GM23338 (cell line): Measurements from ENCODE around the gene C12orf56. TPM values are rescaled to one million over a fixed set of nuclear protein-coding genes. Genes with fewer than 3 reads are reported as not detected.

Experiments
- ATAC-seq: fragments of 200-7000 bp; cut with Tn5 transposase; 3 replicates; pipeline ENCODE4 v1.9.1; 2020
- DNase-seq: peaks from one replicate; pipeline ENCODE4 v3.0.0-alpha.2; 2015; ENCODE audit warnings: low spot score
- H2AFZ ChIP-seq: fragments of 200-600 bp; sonication (generic); 2 replicates; pipeline ENCODE4 v1.8.0; 2016; ENCODE audit warnings: antibody characterized with exemption, mild to moderate bottlenecking, moderate library complexity
- H3F3A ChIP-seq: fragments of 200-600 bp; sonication (generic); replicated peaks from 2 replicates; pipeline ENCODE4 v1.8.0; 2017; ENCODE audit warnings: antibody characterized with exemption, mixed run types, low read depth
- H3K27ac ChIP-seq: fragments of 200-600 bp; sonication (generic); 2 replicates; pipeline ENCODE4 v1.6.1; 2016; ENCODE audit warnings: low read depth
- H3K27me3 ChIP-seq: fragments of 200-600 bp; sonication (generic); 2 replicates; pipeline ENCODE4 v1.8.0; 2016; ENCODE audit warnings: mild to moderate bottlenecking, mixed run types, moderate library complexity; ENCODE audit not compliant: insufficient read depth
- H3K36me3 ChIP-seq: fragments of 200-600 bp; sonication (generic); 2 replicates; pipeline ENCODE4 v1.8.0; 2016; ENCODE audit warnings: mild to moderate bottlenecking; ENCODE audit not compliant: insufficient read depth
- H3K4me1 ChIP-seq: fragments of 200-600 bp; sonication (generic); 2 replicates; pipeline ENCODE4 v1.8.0; 2016; ENCODE audit warnings: mild to moderate bottlenecking, moderate library complexity; ENCODE audit not compliant: insufficient read depth
- H3K4me2 ChIP-seq: fragments of 200-600 bp; sonication (generic); 2 replicates; pipeline ENCODE4 v1.7.1; 2017; ENCODE audit warnings: mixed run types
- H3K4me3 ChIP-seq: fragments of 200-600 bp; sonication (generic); 2 replicates; pipeline ENCODE4 v1.6.1; 2016; ENCODE audit warnings: mixed run types
- H3K79me2 ChIP-seq: fragments of 200-600 bp; sonication (generic); replicated peaks from 2 replicates; pipeline ENCODE4 v1.8.0; 2017; ENCODE audit warnings: mild to moderate bottlenecking; ENCODE audit not compliant: insufficient read depth
- H3K9me2 ChIP-seq: fragments of 200-600 bp; sonication (generic); 2 replicates; pipeline ENCODE4 v1.8.0; 2017; ENCODE audit not compliant: insufficient read depth
- H4K20me1 ChIP-seq: fragments of 200-600 bp; sonication (generic); replicated peaks from 2 replicates; pipeline ENCODE4 v1.8.0; 2017; ENCODE audit warnings: mild to moderate bottlenecking; ENCODE audit not compliant: insufficient read depth
- H3K27ac Mint-ChIP-seq: 2 replicates; pipeline ENCODE4 v1.8.0; 2020; ENCODE audit warnings: inconsistent platforms, mild to moderate bottlenecking, moderate library complexity, mixed read lengths
- H3K27me3 Mint-ChIP-seq: 3 replicates; pipeline ENCODE4 v1.8.0; 2022; ENCODE audit warnings: low read depth, mild to moderate bottlenecking, moderate library complexity, mixed read lengths, inconsistent platforms; ENCODE audit not compliant: insufficient read depth, poor library complexity
- H3K36me3 Mint-ChIP-seq: 3 replicates; pipeline ENCODE4 v1.8.0; 2021; ENCODE audit warnings: low read depth, mild to moderate bottlenecking, inconsistent platforms, moderate library complexity, mixed read lengths
- H3K4me1 Mint-ChIP-seq: 3 replicates; pipeline ENCODE4 v1.8.0; 2020; ENCODE audit warnings: mild to moderate bottlenecking, inconsistent platforms, mixed read lengths
- H3K4me3 Mint-ChIP-seq: 3 replicates; pipeline ENCODE4 v1.8.0; 2021; ENCODE audit warnings: moderate library complexity, mild to moderate bottlenecking, inconsistent platforms, mixed read lengths
- H3K9me3 Mint-ChIP-seq: 3 replicates; pipeline ENCODE4 v1.8.0; 2020; ENCODE audit warnings: moderate library complexity, mild to moderate bottlenecking, inconsistent platforms, mixed read lengths
- CREB1 ChIP-seq: fragments of 250-450 bp; sonication (Bioruptor Pico); IDR thresholded peaks from 2 replicates; pipeline ENCODE4 v1.5.0; 2020; ENCODE audit warnings: low read depth, mild to moderate bottlenecking, moderate library complexity
- EZH2 ChIP-seq: fragments of 200-600 bp; sonication (generic); IDR thresholded peaks from one replicate; pipeline ENCODE4 v1.8.0; 2017; ENCODE audit warnings: antibody characterized with exemption, mild to moderate bottlenecking, low read depth; ENCODE audit not compliant: unreplicated experiment
- EZH2phosphoT487 ChIP-seq: fragments of 200-600 bp; sonication (generic); IDR thresholded peaks from one replicate; pipeline ENCODE4 v1.8.1; 2018; ENCODE audit warnings: antibody characterized with exemption; ENCODE audit not compliant: unreplicated experiment
- JUNB ChIP-seq: IDR thresholded peaks from one replicate; pipeline ENCODE4 v1.6.1; 2016; ENCODE audit warnings: antibody characterized with exemption; ENCODE audit not compliant: unreplicated experiment
- NANOG ChIP-seq: IDR thresholded peaks from 2 replicates; pipeline ENCODE4 v1.6.1; 2016; ENCODE audit warnings: antibody characterized with exemption, borderline replicate concordance
- POLR2AphosphoS5 ChIP-seq: IDR thresholded peaks from 2 replicates; pipeline ENCODE4 v1.6.1; 2016; ENCODE audit warnings: antibody characterized with exemption, low read depth
- STAT1 ChIP-seq: IDR thresholded peaks from one replicate; pipeline ENCODE4 v1.6.1; 2016; ENCODE audit warnings: antibody characterized with exemption; ENCODE audit not compliant: unreplicated experiment
- ZNF114 ChIP-seq: fragments of 250-450 bp; sonication (Bioruptor Pico); IDR thresholded peaks from 2 replicates; pipeline ENCODE4 v1.5.0; 2020; ENCODE audit warnings: mild to moderate bottlenecking, moderate library complexity
- ZNF331 ChIP-seq: fragments of 250-450 bp; sonication (Bioruptor Pico); IDR thresholded peaks from 2 replicates; pipeline ENCODE4 v1.5.0; 2020; ENCODE audit warnings: low read depth, mild to moderate bottlenecking, moderate library complexity
- polyA plus RNA-seq: library from polyadenylated mRNA; unstranded; fragments of >200 nt; fragmentation: Nextera tagmentation; extraction: Ambion mirVana; gene quantifications from 2 replicates; pipeline ENCODE4 v1.2.1, GENCODE V29; 2016
- total RNA-seq: library from RNA; depleted of rRNA; stranded (reverse); fragments of >200 nt; shearing (Covaris generic); gene quantifications from 2 replicates; pipeline ENCODE4 v1.2.3, GENCODE V29; 2014
- TF ChIP-seq, protein P1 (sequence below), 2 experiments: fragments of 200-600 bp in 1 of 2; sonication (generic) in 1 of 2; conservative IDR thresholded peaks; 2 replicates each; pipeline versions ENCODE4 v1.5.1 to v1.6.1; 2016 to 2017; ENCODE audit warnings: antibody characterized with exemption in 2 of 2, low read depth in 2 of 2, mild to moderate bottlenecking in 2 of 2, moderate library complexity in 1 of 2
- TF ChIP-seq, protein P2 (sequence below): fragments of 250-450 bp; sonication (Bioruptor Pico); IDR thresholded peaks from 2 replicates; pipeline ENCODE4 v1.5.0; 2020; ENCODE audit warnings: mild to moderate bottlenecking, moderate library complexity
- TF ChIP-seq, protein P3 (sequence below): IDR thresholded peaks from 2 replicates; pipeline ENCODE4 v1.6.1; 2016; ENCODE audit warnings: antibody characterized with exemption
- TF ChIP-seq, protein P4 (sequence below): IDR thresholded peaks from one replicate; pipeline ENCODE4 v1.6.1; 2018; ENCODE audit warnings: antibody characterized with exemption; ENCODE audit not compliant: unreplicated experiment

Gene C12orf56
- total and polyA plus RNA-seq, 2 experiments from 2014 or later: 6.4 to 9.3 TPM

DNA sequence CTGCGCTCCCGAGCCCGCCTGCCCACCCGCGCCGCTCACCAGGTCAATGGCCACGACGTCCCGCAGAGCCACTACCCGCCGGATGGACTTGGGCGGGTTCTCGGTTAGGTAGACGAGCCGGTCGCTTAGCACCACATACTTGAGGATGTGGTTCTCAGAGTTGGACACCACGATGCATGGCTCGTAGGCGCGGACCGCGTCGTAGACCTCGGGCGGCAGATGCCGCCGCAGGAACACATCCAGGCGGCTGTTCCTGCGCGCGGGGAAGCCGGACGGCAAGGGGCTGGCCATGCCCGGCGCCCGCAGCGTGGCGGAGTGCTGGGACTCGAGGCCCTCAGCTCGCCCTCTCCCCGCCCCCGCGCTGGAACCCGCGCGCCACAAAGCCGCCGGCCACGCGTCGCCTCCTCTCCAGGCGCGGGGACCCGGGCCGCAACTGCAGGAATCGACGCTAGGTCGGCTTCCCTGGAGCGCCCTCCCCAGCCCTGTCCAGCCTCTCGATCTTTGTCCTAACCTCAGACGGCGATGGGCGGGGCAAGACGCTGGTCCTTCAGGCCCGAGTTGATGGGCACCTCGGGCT, at the start of gene C12orf56 (continued):
- TF ChIP-seq ZNF331 (CRISPR knock-in tag) (no peak), EZH2 (no peak)

DNA sequence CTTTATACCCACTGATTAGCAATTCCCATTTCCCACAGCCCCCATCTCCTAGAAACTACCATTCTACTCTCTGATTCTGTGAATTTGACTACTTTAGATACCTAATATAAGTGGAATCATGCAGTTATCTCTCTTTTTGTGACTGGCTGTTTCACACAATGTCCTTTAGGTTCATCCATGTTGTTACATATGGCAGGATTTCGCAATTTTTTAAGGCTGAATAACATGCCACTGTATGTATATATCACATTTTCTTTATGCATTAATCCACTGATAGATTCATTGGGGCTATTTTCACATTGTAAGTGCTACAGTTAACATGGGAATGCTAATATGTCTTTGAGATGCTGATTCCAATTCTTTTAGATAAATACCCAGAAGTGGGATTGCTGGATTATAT, 49.5 kb upstream of the C12orf56 start:
- Histone ChIP-seq H3K36me3 (peaks cover 90% of the 10 kb centered on the region), H3K27me3 (no peaks in the 10 kb centered on the region), H2AFZ (no peak overlapping the region), H3K4me2 (no peak overlapping the region), H3K4me3 (no peak overlapping the region), H3F3A (0 out of 2 replicates have a peak, but pooled peaks cover 4% of the 10 kb centered on the region), H4K20me1 (no peaks in the 10 kb centered on the region; the same call in 1 of the 2 replicates), H3K4me1 (no peaks in the 10 kb centered on the region), H3K9me2 (no peaks in the 10 kb centered on the region), H3K79me2 (peaks cover 13% of the 10 kb centered on the region; the same call in 1 of the 2 replicates), H3K27ac (no peak overlapping the region)
- DNase-seq: no peak
- TF ChIP-seq EZH2phosphoT487 (no peak), STAT1 (no peak), ZNF331 (CRISPR knock-in tag) (no peak), POLR2AphosphoS5 (no peak), CREB1 (CRISPR knock-in tag) (no peak), NANOG (no peak), ZNF114 (CRISPR knock-in tag) (no peak), JUNB (no peak), EZH2 (no peak)
- TF ChIP-seq, protein P1, sequence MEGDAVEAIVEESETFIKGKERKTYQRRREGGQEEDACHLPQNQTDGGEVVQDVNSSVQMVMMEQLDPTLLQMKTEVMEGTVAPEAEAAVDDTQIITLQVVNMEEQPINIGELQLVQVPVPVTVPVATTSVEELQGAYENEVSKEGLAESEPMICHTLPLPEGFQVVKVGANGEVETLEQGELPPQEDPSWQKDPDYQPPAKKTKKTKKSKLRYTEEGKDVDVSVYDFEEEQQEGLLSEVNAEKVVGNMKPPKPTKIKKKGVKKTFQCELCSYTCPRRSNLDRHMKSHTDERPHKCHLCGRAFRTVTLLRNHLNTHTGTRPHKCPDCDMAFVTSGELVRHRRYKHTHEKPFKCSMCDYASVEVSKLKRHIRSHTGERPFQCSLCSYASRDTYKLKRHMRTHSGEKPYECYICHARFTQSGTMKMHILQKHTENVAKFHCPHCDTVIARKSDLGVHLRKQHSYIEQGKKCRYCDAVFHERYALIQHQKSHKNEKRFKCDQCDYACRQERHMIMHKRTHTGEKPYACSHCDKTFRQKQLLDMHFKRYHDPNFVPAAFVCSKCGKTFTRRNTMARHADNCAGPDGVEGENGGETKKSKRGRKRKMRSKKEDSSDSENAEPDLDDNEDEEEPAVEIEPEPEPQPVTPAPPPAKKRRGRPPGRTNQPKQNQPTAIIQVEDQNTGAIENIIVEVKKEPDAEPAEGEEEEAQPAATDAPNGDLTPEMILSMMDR (conservative IDR thresholded peaks at IDR 0.05; ENCODE audit: low read depth in 2 of 2): no peak
- TF ChIP-seq, protein P2, sequence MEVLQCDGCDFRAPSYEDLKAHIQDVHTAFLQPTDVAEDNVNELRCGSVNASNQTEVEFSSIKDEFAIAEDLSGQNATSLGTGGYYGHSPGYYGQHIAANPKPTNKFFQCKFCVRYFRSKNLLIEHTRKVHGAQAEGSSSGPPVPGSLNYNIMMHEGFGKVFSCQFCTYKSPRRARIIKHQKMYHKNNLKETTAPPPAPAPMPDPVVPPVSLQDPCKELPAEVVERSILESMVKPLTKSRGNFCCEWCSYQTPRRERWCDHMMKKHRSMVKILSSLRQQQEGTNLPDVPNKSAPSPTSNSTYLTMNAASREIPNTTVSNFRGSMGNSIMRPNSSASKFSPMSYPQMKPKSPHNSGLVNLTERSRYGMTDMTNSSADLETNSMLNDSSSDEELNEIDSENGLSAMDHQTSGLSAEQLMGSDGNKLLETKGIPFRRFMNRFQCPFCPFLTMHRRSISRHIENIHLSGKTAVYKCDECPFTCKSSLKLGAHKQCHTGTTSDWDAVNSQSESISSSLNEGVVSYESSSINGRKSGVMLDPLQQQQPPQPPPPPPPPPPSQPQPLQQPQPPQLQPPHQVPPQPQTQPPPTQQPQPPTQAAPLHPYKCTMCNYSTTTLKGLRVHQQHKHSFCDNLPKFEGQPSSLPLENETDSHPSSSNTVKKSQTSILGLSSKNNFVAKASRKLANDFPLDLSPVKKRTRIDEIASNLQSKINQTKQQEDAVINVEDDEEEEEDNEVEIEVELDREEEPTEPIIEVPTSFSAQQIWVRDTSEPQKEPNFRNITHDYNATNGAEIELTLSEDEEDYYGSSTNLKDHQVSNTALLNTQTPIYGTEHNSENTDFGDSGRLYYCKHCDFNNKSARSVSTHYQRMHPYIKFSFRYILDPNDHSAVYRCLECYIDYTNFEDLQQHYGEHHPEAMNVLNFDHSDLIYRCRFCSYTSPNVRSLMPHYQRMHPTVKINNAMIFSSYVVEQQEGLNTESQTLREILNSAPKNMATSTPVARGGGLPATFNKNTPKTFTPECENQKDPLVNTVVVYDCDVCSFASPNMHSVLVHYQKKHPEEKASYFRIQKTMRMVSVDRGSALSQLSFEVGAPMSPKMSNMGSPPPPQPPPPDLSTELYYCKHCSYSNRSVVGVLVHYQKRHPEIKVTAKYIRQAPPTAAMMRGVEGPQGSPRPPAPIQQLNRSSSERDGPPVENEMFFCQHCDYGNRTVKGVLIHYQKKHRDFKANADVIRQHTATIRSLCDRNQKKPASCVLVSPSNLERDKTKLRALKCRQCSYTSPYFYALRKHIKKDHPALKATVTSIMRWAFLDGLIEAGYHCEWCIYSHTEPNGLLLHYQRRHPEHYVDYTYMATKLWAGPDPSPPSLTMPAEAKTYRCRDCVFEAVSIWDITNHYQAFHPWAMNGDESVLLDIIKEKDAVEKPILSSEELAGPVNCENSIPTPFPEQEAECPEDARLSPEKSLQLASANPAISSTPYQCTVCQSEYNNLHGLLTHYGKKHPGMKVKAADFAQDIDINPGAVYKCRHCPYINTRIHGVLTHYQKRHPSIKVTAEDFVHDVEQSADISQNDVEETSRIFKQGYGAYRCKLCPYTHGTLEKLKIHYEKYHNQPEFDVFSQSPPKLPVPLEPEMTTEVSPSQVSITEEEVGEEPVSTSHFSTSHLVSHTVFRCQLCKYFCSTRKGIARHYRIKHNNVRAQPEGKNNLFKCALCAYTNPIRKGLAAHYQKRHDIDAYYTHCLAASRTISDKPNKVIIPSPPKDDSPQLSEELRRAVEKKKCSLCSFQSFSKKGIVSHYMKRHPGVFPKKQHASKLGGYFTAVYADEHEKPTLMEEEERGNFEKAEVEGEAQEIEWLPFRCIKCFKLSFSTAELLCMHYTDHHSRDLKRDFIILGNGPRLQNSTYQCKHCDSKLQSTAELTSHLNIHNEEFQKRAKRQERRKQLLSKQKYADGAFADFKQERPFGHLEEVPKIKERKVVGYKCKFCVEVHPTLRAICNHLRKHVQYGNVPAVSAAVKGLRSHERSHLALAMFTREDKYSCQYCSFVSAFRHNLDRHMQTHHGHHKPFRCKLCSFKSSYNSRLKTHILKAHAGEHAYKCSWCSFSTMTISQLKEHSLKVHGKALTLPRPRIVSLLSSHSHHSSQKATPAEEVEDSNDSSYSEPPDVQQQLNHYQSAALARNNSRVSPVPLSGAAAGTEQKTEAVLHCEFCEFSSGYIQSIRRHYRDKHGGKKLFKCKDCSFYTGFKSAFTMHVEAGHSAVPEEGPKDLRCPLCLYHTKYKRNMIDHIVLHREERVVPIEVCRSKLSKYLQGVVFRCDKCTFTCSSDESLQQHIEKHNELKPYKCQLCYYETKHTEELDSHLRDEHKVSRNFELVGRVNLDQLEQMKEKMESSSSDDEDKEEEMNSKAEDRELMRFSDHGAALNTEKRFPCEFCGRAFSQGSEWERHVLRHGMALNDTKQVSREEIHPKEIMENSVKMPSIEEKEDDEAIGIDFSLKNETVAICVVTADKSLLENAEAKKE: no peak
- TF ChIP-seq, protein P3, sequence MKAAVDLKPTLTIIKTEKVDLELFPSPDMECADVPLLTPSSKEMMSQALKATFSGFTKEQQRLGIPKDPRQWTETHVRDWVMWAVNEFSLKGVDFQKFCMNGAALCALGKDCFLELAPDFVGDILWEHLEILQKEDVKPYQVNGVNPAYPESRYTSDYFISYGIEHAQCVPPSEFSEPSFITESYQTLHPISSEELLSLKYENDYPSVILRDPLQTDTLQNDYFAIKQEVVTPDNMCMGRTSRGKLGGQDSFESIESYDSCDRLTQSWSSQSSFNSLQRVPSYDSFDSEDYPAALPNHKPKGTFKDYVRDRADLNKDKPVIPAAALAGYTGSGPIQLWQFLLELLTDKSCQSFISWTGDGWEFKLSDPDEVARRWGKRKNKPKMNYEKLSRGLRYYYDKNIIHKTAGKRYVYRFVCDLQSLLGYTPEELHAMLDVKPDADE: no peak
- TF ChIP-seq, protein P4, sequence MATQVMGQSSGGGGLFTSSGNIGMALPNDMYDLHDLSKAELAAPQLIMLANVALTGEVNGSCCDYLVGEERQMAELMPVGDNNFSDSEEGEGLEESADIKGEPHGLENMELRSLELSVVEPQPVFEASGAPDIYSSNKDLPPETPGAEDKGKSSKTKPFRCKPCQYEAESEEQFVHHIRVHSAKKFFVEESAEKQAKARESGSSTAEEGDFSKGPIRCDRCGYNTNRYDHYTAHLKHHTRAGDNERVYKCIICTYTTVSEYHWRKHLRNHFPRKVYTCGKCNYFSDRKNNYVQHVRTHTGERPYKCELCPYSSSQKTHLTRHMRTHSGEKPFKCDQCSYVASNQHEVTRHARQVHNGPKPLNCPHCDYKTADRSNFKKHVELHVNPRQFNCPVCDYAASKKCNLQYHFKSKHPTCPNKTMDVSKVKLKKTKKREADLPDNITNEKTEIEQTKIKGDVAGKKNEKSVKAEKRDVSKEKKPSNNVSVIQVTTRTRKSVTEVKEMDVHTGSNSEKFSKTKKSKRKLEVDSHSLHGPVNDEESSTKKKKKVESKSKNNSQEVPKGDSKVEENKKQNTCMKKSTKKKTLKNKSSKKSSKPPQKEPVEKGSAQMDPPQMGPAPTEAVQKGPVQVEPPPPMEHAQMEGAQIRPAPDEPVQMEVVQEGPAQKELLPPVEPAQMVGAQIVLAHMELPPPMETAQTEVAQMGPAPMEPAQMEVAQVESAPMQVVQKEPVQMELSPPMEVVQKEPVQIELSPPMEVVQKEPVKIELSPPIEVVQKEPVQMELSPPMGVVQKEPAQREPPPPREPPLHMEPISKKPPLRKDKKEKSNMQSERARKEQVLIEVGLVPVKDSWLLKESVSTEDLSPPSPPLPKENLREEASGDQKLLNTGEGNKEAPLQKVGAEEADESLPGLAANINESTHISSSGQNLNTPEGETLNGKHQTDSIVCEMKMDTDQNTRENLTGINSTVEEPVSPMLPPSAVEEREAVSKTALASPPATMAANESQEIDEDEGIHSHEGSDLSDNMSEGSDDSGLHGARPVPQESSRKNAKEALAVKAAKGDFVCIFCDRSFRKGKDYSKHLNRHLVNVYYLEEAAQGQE: no peak
- ATAC-seq: no peak
- no peaks in the 10 kb centered on the region for H3K4me1 Mint-ChIP-seq
- peaks cover 3% of the 10 kb centered on the region for H3K27me3 Mint-ChIP-seq
- no peak overlapping the region for H3K4me3 Mint-ChIP-seq
- peaks cover 95% of the 10 kb centered on the region for H3K36me3 Mint-ChIP-seq
- no peak overlapping the region for H3K27ac Mint-ChIP-seq
- H3K9me3 Mint-ChIP-seq: no peaks in the 10 kb centered on the region; the same call in 2 of the 3 replicates
